Colon (tissue), 2 donors: ENCODE results near the gene RNF220.
"Not testable (repeated sequence)": the region's sequence is repeated elsewhere in the genome, so short reads cannot be mapped to it uniquely, and the experiment has no call there.

Experiments
- FAIRE-seq: peaks from 2 replicates; lab custom pipeline; 2012; peaks lifted over from hg19 to GRCh38; lab: Jason Lieb, UNC
- donor health status: control.
- donor health status: control.

Gene RNF220

GRCh38 chr1:44549510-44549909 is 144.5 kb downstream of the RNF220 start:
- no peak for FAIRE-seq

GRCh38 chr1:44553127-44553758 is 148.2 kb downstream of the RNF220 start:
- FAIRE-seq = no peak

GRCh38 chr1:44553771-44554170 is 148.7 kb downstream of the RNF220 start:
- no peak for FAIRE-seq

DNA sequence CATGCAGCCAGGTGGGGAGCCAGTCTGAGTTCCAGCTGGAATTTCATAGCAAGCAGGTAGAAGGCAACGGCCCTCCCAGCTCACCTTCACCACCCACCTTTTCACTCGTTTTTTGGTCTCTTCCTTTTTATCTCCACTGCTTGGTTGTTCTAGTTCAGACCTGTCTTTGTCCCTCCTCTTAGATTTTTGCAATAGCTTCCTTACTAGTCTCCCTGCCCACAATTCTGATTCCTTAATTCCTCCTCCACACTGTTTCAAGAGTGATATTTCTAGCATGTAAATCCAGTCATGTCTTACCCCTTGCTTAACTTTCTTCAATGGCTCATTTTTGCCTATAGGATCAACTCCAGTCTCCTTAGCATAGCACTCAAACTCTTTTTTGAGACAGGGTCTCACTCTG is 149.7 kb downstream of the RNF220 start:
- no peak for FAIRE-seq

DNA sequence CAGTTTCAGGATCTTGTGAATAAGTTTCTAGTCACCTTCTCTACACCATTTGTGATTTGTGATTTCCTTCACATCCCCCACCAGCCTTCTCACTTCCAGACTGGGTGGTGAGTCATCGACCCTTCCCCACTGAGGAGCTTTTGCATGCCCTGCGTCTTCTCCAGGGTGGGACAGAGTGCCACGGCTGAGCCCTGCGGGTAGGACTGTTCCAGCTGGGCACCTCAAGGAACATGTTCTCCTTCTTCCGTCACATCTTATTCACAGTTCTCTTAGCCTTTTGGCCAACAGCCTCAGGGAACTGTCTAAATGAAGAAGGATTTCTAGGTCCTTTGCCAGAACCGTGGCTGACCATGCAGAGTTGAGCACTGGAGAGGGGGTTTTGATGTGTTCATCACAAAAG is 152.7 kb downstream of the RNF220 start:
- no peak for FAIRE-seq

DNA sequence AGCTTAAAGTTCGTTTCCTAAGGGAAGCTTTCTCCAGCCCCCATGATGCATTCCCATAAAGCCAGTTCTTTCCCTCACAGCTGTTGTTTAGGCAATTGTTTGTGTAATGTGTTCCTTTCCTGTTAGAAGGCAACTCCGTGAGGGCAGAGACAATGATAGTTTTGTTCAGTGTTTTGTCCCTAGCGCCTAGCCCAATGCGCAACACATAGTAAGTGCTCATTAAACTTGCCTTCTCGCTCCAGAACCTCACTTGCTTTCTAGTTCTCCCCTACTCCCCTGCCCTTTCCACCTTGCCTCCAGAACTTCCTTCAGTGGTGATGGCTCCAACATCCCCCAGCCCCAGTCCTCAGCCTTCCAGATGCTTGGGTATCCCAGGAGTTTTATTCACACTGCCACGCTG is 153.8 kb downstream of the RNF220 start:
- no peak for FAIRE-seq

DNA sequence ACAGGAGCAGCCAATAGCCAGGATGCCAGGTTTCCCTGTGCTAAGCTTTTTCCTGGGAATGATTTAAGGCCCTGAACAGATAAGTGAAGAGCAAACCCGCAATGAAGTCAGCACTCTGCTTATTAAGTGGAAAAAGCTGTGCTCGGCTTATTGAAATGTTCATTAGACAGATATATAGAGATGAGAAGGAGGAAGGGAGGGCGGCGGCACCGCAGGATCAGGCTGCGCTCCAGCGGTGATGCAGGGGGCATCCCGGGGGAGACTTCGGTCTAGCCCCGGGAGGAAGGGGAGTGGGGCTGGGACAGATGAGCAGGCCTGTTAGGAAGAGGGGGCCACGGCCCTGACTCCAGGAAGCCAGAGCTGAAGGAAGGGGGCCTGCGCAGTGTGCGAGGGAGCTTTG is 154.3 kb downstream of the RNF220 start:
- FAIRE-seq = no peak

GRCh38 chr1:44559913-44560312 is 154.9 kb downstream of the RNF220 start:
- no peak for FAIRE-seq

DNA sequence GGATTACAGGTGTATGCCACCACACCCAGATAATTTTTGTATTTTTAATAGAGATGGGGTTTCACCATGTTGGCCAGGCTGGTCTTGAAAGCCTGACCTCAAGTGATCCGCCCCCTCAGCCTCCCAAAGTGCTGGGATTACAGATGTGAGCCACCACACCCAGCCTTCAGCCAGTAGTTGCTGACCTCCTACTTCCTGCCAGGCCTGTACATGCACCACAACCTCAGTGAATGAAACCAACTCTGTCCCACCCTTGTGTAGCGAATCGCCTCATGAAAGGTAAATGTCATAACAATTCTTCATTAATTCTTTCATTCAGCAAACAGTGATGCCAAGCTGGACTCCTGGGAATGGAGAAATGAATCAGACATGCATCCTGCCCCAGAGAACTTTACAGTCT is 155.6 kb downstream of the RNF220 start:
- not testable (repeated sequence) for FAIRE-seq

- no peak for FAIRE-seq
These were observed 160.2 kb downstream of the RNF220 start for GRCh38 chr1:44565259-44565750.

GRCh38 chr1:44565833-44566232 is 160.8 kb downstream of the RNF220 start:
- FAIRE-seq = no peak

DNA sequence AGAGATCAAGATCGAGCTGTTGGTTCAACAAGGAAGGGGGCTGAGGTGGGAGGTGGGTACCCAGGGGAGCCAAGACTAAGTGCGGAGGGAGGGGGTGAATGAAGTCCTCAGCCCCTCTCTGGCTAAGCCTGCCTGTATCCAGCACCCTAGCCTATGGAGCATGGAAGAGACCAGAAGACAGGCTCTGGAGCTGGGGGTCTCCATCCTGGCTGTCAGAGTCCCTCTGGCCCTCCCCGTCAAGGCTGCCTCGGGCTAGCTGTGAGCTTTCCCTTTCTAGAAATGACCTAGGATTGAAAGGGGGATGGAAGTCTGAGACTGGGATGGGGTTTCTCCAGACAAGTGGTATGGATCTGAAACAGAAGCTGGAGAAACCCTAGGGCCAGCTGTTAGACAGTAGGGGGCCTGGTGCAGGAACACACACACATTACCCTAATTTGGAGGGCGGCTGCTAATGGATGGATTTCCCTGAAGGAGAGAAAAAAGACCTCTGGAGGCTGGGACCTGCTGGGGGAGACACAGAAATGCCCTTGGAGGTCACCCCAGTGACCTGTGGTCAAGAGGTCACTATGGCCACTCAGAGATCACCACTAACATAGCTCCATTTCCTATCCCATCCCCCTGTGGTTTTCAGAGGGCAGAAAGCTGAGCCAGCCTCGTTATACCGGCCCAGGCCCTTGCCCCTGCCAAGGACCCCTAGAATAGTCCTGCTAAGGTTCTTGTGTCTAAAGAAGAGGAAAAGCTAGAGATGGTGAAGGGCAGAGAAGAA is 161.4 kb downstream of the RNF220 start:
- no peak for FAIRE-seq

- FAIRE-seq = no peak
These were observed 163.3 kb downstream of the RNF220 start for GRCh38 chr1:44568128-44568900.

DNA sequence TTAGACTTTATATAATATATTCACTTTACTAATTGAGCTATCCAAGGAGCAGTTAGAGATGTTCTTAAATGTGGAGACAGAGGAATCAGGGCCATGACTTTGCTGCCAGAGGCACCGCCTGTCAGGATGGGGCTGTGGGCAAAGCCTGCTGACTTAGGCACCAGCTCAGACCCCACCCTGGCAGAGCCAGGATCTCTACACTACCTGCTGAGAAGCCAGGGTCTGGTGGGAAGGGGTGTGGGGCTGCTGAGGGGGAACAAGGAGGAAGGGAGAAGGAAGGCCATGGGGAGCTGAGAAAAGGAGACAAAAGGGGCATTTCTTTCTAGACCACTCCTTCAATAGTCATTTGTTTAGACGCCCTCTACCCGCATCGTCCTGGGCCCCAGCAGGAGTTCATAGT is 164.4 kb downstream of the RNF220 start:
- FAIRE-seq = no peak

DNA sequence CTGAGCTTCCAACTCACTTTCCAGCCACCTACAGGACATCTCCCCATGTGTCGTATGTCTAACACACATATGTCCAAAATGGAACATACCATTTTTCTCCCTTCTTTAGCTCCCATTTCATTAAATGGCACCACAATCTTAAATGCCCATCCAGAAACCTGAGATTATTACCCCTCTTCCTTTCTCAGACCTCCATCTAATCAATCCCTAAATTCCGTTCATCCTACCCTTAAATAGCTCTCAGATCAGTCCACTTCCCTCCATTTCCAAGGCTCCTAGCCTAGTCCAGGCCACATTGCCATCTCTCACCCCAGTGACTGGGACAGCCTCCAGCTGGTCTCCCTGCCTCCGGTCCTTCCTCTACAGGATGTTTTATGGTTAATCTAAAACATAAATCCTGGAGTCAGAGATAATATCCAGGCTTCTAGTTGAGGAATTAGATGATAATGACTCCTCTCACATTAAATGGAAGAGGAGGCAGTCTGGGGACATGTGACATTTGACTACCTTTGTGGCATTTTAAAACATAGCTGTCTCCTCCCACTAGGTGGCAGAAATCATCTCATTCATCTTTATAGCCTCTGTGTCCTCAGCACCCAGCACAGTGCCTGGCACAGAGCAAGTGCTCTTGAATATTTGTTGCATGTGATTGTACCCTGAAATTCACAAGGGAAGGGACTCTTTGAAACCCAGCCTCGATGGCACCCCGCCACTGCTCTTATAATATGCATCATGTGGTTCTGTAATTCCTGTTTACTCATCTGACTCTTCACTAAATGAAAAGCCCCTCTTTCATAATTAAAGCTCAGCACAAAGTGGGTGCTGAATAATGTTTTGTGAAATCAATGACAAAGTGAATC is 166.9 kb downstream of the RNF220 start:
- FAIRE-seq = no peak

GRCh38 chr1:44572572-44572879 is 167.5 kb downstream of the RNF220 start:
- no peak for FAIRE-seq

DNA sequence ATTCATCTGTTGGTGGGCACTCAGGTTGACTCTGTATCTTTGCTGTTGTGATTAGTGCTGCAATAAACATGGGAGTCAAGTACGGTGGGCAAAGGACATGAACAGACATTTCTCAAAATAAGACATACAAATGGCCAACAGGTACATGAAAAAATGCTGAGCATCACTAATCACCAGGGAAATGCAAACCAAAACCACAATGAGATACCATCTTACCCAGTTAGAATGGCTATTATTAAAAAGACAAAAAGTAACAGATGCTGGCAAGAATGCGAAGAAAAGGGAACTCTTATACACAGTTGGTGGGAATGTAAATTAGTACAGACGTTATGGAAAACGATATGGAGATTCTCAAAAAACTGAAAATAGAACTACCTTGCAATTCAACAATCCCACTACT is 170.3 kb downstream of the RNF220 start:
- FAIRE-seq = no peak

GRCh38 chr1:44576456-44577150 is 171.5 kb downstream of the RNF220 start:
- FAIRE-seq = no peak

GRCh38 chr1:44581205-44581604 is 176.2 kb downstream of the RNF220 start:
- no peak for FAIRE-seq

DNA sequence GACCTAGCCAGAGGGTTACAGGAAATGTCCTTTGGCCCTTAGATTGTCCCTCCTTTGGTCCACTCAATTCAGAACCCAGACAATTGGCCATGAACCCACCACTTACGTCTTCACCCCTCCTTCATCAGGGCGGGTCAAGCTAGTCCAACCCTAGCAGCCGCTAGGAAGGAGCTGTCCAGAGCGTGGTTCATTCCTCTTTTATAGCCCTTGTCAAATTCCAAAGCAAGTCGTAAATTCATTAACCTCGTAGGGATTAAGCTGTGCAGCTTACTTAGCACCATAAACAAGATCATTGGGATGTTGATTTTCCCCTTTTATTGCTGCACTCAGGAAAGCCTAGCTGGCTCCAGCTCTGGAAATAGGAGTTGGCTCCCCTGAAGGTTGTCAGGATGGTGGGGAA is 179.1 kb downstream of the RNF220 start:
- FAIRE-seq = peak; percentile 5

DNA sequence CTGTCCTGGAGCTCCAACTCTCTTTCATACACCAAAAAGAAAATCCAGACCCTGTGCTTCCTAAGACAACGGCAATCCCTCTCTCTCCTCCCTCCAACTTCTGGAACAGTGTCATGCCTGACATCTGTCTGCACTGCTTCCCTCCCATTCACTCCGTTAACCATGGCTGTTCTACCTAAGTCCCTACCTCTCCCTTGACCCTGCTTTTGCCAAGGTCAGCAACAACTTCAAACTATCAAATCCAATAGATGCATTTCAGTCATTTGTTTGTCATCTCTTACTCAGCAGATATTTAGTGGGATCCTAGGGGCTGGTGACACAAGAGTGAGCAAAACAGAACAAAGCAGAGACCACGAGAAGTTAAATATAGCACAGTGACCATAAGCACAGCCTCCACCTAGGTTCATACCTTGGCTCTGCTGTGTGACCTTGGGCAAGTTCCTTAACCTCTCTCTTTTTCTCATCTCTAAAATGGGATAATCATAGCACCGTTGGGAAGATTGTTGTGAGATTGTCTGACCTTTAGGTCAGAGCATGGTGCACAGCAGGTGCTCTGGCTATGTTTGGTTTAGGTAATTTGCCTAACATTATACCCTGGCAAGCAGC is 180.4 kb downstream of the RNF220 start:
- FAIRE-seq = no peak
